Measurements from ENCODE around the gene ITIH5.

DNA sequence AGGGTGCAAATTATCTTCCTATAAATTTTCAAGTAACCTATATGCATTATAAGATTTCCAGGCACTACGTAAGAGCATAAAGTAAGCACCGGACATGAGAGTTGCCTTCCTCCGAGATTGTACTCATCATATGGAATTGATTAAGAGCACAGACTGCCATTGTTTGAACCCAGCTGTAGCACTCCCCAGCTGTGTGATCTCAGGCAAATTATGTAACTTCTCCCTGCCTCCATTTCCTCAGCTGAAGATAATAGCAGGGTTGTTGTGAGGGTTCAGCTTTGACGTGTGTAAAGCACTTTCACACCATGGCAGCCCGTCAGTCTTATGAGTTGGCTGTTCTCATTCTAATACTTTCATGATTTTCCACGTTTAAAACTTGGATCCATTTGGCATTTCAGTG is 122.6 kb downstream of the ITIH5 start:
- TF ChIP-seq, protein P1, sequence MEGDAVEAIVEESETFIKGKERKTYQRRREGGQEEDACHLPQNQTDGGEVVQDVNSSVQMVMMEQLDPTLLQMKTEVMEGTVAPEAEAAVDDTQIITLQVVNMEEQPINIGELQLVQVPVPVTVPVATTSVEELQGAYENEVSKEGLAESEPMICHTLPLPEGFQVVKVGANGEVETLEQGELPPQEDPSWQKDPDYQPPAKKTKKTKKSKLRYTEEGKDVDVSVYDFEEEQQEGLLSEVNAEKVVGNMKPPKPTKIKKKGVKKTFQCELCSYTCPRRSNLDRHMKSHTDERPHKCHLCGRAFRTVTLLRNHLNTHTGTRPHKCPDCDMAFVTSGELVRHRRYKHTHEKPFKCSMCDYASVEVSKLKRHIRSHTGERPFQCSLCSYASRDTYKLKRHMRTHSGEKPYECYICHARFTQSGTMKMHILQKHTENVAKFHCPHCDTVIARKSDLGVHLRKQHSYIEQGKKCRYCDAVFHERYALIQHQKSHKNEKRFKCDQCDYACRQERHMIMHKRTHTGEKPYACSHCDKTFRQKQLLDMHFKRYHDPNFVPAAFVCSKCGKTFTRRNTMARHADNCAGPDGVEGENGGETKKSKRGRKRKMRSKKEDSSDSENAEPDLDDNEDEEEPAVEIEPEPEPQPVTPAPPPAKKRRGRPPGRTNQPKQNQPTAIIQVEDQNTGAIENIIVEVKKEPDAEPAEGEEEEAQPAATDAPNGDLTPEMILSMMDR (IDR thresholded peaks at IDR 0.05) = no peak
- TF ChIP-seq POLR2A (IDR thresholded peaks at IDR 0.05) = no peak
